ENCODE results near the gene ICA1. TPM values are rescaled to one million over a fixed set of nuclear protein-coding genes. Genes with fewer than 3 reads are reported as not detected.

ICA1 gene
- total and polyA plus RNA-seq, 7 donors, result 4.8 to 40.7 (median 8.7) TPM

DNA sequence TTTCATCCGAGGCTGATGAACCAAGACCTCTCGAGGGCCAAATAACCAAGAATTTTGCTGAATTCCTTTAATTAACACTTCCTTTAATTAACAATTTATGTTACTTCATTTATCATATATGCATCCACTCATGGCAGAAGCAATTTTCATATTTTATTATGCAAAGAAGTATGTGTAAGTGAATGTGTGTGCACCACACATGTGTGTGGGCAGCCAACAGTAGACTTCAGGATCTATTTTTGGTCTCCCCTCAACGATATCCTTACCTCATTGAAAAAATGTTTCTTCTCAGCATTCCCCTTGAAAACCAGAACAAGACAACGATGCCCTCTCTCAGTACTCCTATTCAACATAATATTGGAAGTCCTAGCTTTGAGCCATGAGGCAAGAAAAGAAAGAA, 96.8 kb downstream of the ICA1 start:
- intact Hi-C loops (cut with DNase I), result no loop called here
- DNase-seq, result no peak
- no peaks in the 10 kb centered on the region for H3K27me3 ChIP-seq
- H3K4me3 ChIP-seq, result no peak overlapping the region
- TF ChIP-seq POLR2A (IDR thresholded peaks at IDR 0.05) (no peak), EP300 (IDR thresholded peaks at IDR 0.05) (no peak), POLR2AphosphoS5 (IDR thresholded peaks at IDR 0.05) (no peak)
- TF ChIP-seq, protein P1, sequence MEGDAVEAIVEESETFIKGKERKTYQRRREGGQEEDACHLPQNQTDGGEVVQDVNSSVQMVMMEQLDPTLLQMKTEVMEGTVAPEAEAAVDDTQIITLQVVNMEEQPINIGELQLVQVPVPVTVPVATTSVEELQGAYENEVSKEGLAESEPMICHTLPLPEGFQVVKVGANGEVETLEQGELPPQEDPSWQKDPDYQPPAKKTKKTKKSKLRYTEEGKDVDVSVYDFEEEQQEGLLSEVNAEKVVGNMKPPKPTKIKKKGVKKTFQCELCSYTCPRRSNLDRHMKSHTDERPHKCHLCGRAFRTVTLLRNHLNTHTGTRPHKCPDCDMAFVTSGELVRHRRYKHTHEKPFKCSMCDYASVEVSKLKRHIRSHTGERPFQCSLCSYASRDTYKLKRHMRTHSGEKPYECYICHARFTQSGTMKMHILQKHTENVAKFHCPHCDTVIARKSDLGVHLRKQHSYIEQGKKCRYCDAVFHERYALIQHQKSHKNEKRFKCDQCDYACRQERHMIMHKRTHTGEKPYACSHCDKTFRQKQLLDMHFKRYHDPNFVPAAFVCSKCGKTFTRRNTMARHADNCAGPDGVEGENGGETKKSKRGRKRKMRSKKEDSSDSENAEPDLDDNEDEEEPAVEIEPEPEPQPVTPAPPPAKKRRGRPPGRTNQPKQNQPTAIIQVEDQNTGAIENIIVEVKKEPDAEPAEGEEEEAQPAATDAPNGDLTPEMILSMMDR (IDR thresholded peaks at IDR 0.05), result no peak
- H3K9me3 ChIP-seq, result no peaks in the 10 kb centered on the region
- H3K36me3 ChIP-seq, result no peaks in the 10 kb centered on the region
- 22 to 29% methylated on average over 4 of the region's 4 CpGs for WGBS, 2 donors
- no peak overlapping the region for H3K27ac ChIP-seq
- H3K4me1 ChIP-seq, result no peaks in the 10 kb centered on the region

DNA sequence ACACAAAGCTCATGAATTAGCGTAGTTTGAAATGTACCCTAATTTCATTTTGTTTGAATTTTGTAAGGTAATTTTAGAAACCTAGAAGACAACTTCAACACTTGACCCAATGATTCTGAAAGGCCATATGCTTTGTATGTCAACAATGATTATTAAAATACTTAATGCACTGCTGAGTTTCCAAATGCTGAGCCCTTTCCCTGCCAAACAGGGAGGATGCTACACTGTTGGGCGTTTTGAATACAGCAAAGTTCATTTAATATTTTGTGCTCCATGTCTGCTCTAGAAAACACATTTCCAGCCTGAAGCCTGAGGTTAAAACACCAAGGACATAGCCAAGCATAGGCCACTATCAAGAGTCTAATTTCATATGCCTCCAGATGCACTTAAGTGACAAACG, 99.8 kb downstream of the ICA1 start:
- Histone ChIP-seq H3K4me1 (no peaks in the 10 kb centered on the region), H3K27me3 (no peaks in the 10 kb centered on the region), H3K36me3 (no peaks in the 10 kb centered on the region), H3K27ac (no peak overlapping the region), H3K9me3 (no peaks in the 10 kb centered on the region), H3K4me3 (no peak overlapping the region)
- 88 to 94% methylated on average over 3 of the region's 3 CpGs for WGBS, 2 donors
- intact Hi-C loops (cut with DNase I), result no loop called here
- TF ChIP-seq POLR2AphosphoS5 (IDR thresholded peaks at IDR 0.05) (no peak), POLR2A (IDR thresholded peaks at IDR 0.05) (no peak), EP300 (IDR thresholded peaks at IDR 0.05) (no peak)
- TF ChIP-seq, protein P1 (IDR thresholded peaks at IDR 0.05), result no peak
- no peak for DNase-seq

DNA sequence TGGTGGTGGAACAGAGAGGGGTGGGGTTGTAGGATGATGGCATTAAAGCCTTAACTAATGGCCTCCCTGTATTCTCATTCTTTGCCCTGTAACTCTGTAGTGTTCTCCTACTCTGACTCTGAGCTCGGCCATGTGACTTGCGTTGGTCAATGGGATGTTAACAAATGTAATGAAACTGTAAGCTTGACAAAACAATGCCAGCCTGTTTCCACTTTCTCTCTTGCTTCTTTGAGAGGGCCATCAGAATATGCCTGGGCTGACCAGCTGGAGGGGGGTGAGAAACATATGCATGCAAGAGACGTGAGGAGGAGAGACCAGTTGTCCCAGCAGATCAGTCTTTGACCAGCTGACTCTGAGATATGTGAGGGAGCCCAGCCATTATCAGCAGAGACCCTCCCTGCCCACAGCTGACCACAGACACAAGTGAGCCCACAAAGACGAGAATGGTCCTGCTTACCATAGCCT, 100.6 kb downstream of the ICA1 start:
- intact Hi-C loops (cut with DNase I), result no loop called here
- no peaks in the 10 kb centered on the region for H3K36me3 ChIP-seq
- WGBS, 2 donors, result 92 to 93% methylated on average over 4 of the region's 4 CpGs
- no peak overlapping the region for H3K4me3 ChIP-seq
- H3K27ac ChIP-seq, result no peak overlapping the region
- DNase-seq, result no peak
- TF ChIP-seq, protein P1 (IDR thresholded peaks at IDR 0.05), result no peak
- TF ChIP-seq POLR2AphosphoS5 (IDR thresholded peaks at IDR 0.05) (no peak), POLR2A (IDR thresholded peaks at IDR 0.05) (no peak), EP300 (IDR thresholded peaks at IDR 0.05) (no peak)
- no peaks in the 10 kb centered on the region for H3K27me3 ChIP-seq
- H3K9me3 ChIP-seq, result no peaks in the 10 kb centered on the region
- H3K4me1 ChIP-seq, result no peaks in the 10 kb centered on the region

DNA sequence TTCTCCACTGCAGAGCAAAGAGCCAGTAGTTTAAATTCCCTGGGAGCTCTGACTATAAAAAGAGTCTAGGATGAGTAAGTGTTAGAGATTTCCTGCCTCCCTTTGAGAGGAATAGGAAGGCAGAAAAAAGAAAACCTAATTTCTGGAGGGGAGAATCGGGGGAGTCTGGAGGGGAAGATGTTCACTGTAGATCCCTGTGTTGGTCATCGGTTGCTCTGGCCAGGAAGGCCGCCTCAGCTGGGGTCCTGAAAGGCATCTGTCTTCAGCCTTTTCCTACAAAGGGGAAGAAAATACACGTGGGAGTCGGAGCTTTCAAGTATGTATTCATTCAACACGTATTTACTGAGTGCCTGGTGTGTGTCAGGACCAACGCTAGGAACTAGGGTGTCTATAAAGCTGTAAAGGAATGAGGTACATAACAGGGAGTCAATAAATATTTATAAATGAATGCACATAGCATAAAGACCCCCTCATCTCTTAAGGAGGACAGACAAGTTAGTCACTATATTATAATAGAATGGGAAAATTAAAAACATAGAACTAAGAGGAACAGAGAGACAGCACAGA, 101.1 kb downstream of the ICA1 start:
- no peak for DNase-seq
- Histone ChIP-seq H3K9me3 (no peaks in the 10 kb centered on the region), H3K27me3 (no peaks in the 10 kb centered on the region), H3K4me1 (no peaks in the 10 kb centered on the region), H3K4me3 (no peak overlapping the region), H3K36me3 (no peaks in the 10 kb centered on the region), H3K27ac (no peak overlapping the region)
- TF ChIP-seq, protein P1 (IDR thresholded peaks at IDR 0.05), result no peak
- no peak for TF ChIP-seq EP300 (IDR thresholded peaks at IDR 0.05)
- 88 to 93% methylated on average over 7 of the region's 7 CpGs for WGBS, 2 donors
- intact Hi-C loops (cut with DNase I), result no loop called here

DNA sequence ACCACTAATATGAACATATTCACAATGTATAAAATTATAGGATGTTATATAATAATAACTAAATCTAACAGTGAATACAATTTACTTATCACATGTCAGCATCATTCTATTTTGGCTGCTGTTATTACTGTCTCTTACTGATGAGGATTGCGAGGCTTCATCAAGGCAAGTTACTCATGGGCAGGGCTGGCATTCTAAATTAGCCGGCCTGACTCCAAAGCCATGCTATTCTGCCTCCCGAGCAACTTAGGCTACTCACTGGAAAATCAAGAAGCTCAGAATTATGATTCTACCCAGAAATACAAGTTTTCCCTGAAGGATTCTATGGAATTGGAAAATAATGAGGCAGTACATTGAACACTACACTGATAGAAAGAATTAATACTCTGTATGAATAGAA, 101.7 kb downstream of the ICA1 start:
- DNase-seq, result no peak
- Histone ChIP-seq H3K4me1 (no peaks in the 10 kb centered on the region), H3K27me3 (no peaks in the 10 kb centered on the region), H3K4me3 (no peak overlapping the region), H3K9me3 (no peaks in the 10 kb centered on the region), H3K36me3 (no peaks in the 10 kb centered on the region), H3K27ac (no peak overlapping the region)
- intact Hi-C loops (cut with DNase I), result no loop called here
- WGBS, 2 donors, result 64 to 81% methylated on average over 3 of the region's 3 CpGs
- TF ChIP-seq EP300 (IDR thresholded peaks at IDR 0.05), result no peak
- no peak for TF ChIP-seq POLR2A (IDR thresholded peaks at IDR 0.05)
- TF ChIP-seq, protein P1 (IDR thresholded peaks at IDR 0.05), result no peak
- TF ChIP-seq POLR2AphosphoS5 (IDR thresholded peaks at IDR 0.05), result no peak

All from sigmoid colon (tissue), 7 donors.